CD8-positive, alpha-beta memory T cell (primary cell): ENCODE data around the gene FAAP24. TPM values are rescaled to one million over a fixed set of nuclear protein-coding genes. Genes with fewer than 3 reads are reported as not detected.
"Not testable (repeated sequence)": the region's sequence is repeated elsewhere in the genome, so short reads cannot be mapped to it uniquely, and the experiment has no call there.

ENCODE experiments used
- CTCF ChIA-PET: fragments of 350-600 bp; sonication (Branson Sonifier 250); formaldehyde crosslinking; loops from one replicate; lab custom pipeline; 2021; ENCODE audit warnings: antibody characterized with exemption; lab: Charles Lee
- POLR2A ChIA-PET: fragments of 350-600 bp; sonication (Branson Sonifier 250); formaldehyde crosslinking; loops from one replicate; lab custom pipeline; 2021; ENCODE audit warnings: antibody characterized with exemption; lab: Charles Lee
- DNase-seq, 5 donors: peaks; one replicate each; pipeline versions ENCODE4 v3.0.0 to v3.0.0-alpha.2; 2020 to 2022; ENCODE audit warnings: mixed read lengths in 1 of 5
- H3K27ac ChIP-seq: one replicate; pipeline ENCODE4 v1.7.0; 2013; ENCODE audit warnings: low read depth, mild to moderate bottlenecking, low read length, moderate library complexity
- H3K27me3 ChIP-seq: 2 replicates; pipeline ENCODE4 v1.7.0; 2013; ENCODE audit warnings: low read length, mild to moderate bottlenecking; ENCODE audit not compliant: insufficient read depth, poor library complexity, severe bottlenecking
- H3K36me3 ChIP-seq: 2 replicates; pipeline ENCODE4 v1.7.0; 2013; ENCODE audit warnings: mild to moderate bottlenecking, low read length, moderate library complexity; ENCODE audit not compliant: insufficient read depth
- H3K4me1 ChIP-seq: 2 replicates; pipeline ENCODE4 v1.7.0; 2013; ENCODE audit warnings: mild to moderate bottlenecking, low read length, moderate library complexity; ENCODE audit not compliant: insufficient read depth
- H3K4me3 ChIP-seq: 2 replicates; pipeline ENCODE4 v1.7.0; 2013; ENCODE audit warnings: mild to moderate bottlenecking, low read length
- H3K9me3 ChIP-seq: 2 replicates; pipeline ENCODE4 v1.7.0; 2013; ENCODE audit warnings: mild to moderate bottlenecking, low read length
- H3K27ac Mint-ChIP-seq, 8 donors: one replicate each; pipeline ENCODE4 v1.8.0; 2020 to 2021; ENCODE audit warnings: mixed read lengths in 8 of 8, mild to moderate bottlenecking in 6 of 8, inconsistent platforms in 3 of 8, moderate library complexity in 3 of 8
- H3K27me3 Mint-ChIP-seq, 2 donors: one replicate each; pipeline ENCODE4 v1.8.0; 2020 to 2021; ENCODE audit warnings: mixed read lengths in 2 of 2, mild to moderate bottlenecking in 1 of 2, moderate library complexity in 1 of 2
- H3K36me3 Mint-ChIP-seq, 3 donors: one replicate each; pipeline ENCODE4 v1.8.0; 2020 to 2021; ENCODE audit warnings: mixed read lengths in 3 of 3, inconsistent platforms in 1 of 3, mild to moderate bottlenecking in 1 of 3
- H3K4me1 Mint-ChIP-seq, 3 donors: one replicate each; pipeline ENCODE4 v1.8.0; 2020 to 2021; ENCODE audit warnings: mixed read lengths in 3 of 3, inconsistent platforms in 1 of 3, mild to moderate bottlenecking in 1 of 3
- H3K4me3 Mint-ChIP-seq, 7 donors: one replicate each; pipeline ENCODE4 v1.8.0; 2020 to 2021; ENCODE audit warnings: mixed read lengths in 7 of 7, mild to moderate bottlenecking in 6 of 7, moderate library complexity in 4 of 7, inconsistent platforms in 2 of 7
- H3K9me3 Mint-ChIP-seq, 5 donors: one replicate each; pipeline ENCODE4 v1.8.0; 2020 to 2022; ENCODE audit warnings: mixed read lengths in 5 of 5, mild to moderate bottlenecking in 3 of 5, moderate library complexity in 2 of 5, inconsistent platforms in 1 of 5
- polyA plus RNA-seq: library from polyadenylated mRNA; unstranded; fragments of 300-500 nt; fragmentation: Illumina TruSeq; gene quantifications from one replicate; pipeline ENCODE4 v1.2.3, GENCODE V29; 2021
- total RNA-seq, 2 experiments: library from RNA; stranded (reverse); gene quantifications; one replicate each; pipeline ENCODE4 v1.2.3, GENCODE V29; 2021

FAAP24 gene
- total and polyA plus RNA-seq, 3 experiments from 2014 or later: 2.5 to 9.4 (median 9.3) TPM

GRCh38 chr19:32941273-32941672 is 30.8 kb upstream of the FAAP24 start:
- H3K36me3 ChIP-seq: not testable (repeated sequence)
- CTCF ChIA-PET: interaction anchor here (1.4 kb wide), 1 partner anchor 9 kb away, joined by 3 read pairs; no protein-coding TSS in a partner anchor

GRCh38 chr19:32945260-32945659 is 26.8 kb upstream of the FAAP24 start:
- no peaks in the 10 kb centered on the region for H3K36me3 ChIP-seq
- H3K9me3 ChIP-seq: no peaks in the 10 kb centered on the region
- Mint-ChIP-seq H3K27ac (no peak overlapping the region), H3K4me3 (no peak overlapping the region), H3K27me3 (peaks cover 0 to 1% of the 10 kb centered on the region in 2 donors), H3K4me1 (no peaks in the 10 kb centered on the region), H3K9me3 (no peaks in the 10 kb centered on the region), H3K36me3 (peaks cover 23 to 74% (median 28%) of the 10 kb centered on the region in 3 donors)
- no peak for DNase-seq
- POLR2A ChIA-PET: no interaction called here
- no peak overlapping the region for H3K4me3 ChIP-seq
- H3K27me3 ChIP-seq: no peaks in the 10 kb centered on the region
- CTCF ChIA-PET: interaction anchor here (1.3 kb wide), 1 partner anchor 17 kb away, joined by 3 read pairs; no protein-coding TSS in a partner anchor
- no peak overlapping the region for H3K27ac ChIP-seq
- no peaks in the 10 kb centered on the region for H3K4me1 ChIP-seq

More at GRCh38 chr19:32941273-32941672, 30.8 kb upstream of the FAAP24 start:
- H3K36me3 Mint-ChIP-seq: peaks cover 21 to 62% (median 22%) of the 10 kb centered on the region in 3 donors
- DNase-seq, H3K4me3 ChIP-seq, H3K4me1 ChIP-seq, H3K27me3 Mint-ChIP-seq, POLR2A ChIA-PET, H3K4me1 Mint-ChIP-seq, H3K27ac ChIP-seq, H3K9me3 ChIP-seq, H3K27me3 ChIP-seq, H3K4me3 Mint-ChIP-seq, H3K9me3 Mint-ChIP-seq: not testable (repeated sequence)
- peak overlapping the region in 1 of 8 donors; percentile 81 for H3K27ac Mint-ChIP-seq

GRCh38 chr19:32966750-32967149 is 5.3 kb upstream of the FAAP24 start:
- Mint-ChIP-seq H3K27ac (peak overlapping the region in 1 of 8 donors; percentile 89), H3K27me3 (no peaks in the 10 kb centered on the region), H3K4me1 (peaks cover 7 to 18% (median 17%) of the 10 kb centered on the region in 3 donors), H3K9me3 (no peaks in the 10 kb centered on the region), H3K36me3 (peaks cover 9 to 52% (median 15%) of the 10 kb centered on the region in 3 donors), H3K4me3 (no peak overlapping the region)
- ChIA-PET POLR2A (no interaction called here), CTCF (no interaction called here)
- H3K27ac ChIP-seq: no peak overlapping the region
- no peaks in the 10 kb centered on the region for H3K27me3 ChIP-seq
- H3K9me3 ChIP-seq: no peaks in the 10 kb centered on the region
- peaks cover 5% of the 10 kb centered on the region for H3K36me3 ChIP-seq
- no peak for DNase-seq
- no peak overlapping the region for H3K4me3 ChIP-seq
- H3K4me1 ChIP-seq: peaks cover 5% of the 10 kb centered on the region

GRCh38 chr19:32969549-32969948 is 2.5 kb upstream of the FAAP24 start:
- no peak overlapping the region for H3K27ac Mint-ChIP-seq
- peaks cover 13 to 24% (median 21%) of the 10 kb centered on the region in 3 donors for H3K4me1 Mint-ChIP-seq
- Histone ChIP-seq H3K27ac (no peak overlapping the region), H3K9me3 (no peaks in the 10 kb centered on the region), H3K4me1 (peaks cover 9% of the 10 kb centered on the region), H3K36me3 (no peaks in the 10 kb centered on the region), H3K4me3 (no peak overlapping the region), H3K27me3 (no peaks in the 10 kb centered on the region)
- DNase-seq: no peak
- ChIA-PET POLR2A (no interaction called here), CTCF (no interaction called here)
- peak overlapping the region in 3 of 7 donors; percentile 15 to 55 (median 40) for H3K4me3 Mint-ChIP-seq
- H3K27me3 Mint-ChIP-seq: no peaks in the 10 kb centered on the region
- H3K9me3 Mint-ChIP-seq: no peaks in the 10 kb centered on the region
- H3K36me3 Mint-ChIP-seq: peaks cover 0 to 35% (median 7%) of the 10 kb centered on the region in 3 donors

- peaks cover 17 to 24% (median 24%) of the 10 kb centered on the region in 3 donors for H3K4me1 Mint-ChIP-seq
- Histone ChIP-seq H3K4me1 (peaks cover 9% of the 10 kb centered on the region), H3K9me3 (no peaks in the 10 kb centered on the region), H3K4me3 (peak overlapping the region; percentile 96), H3K27ac (peak overlapping the region; percentile 16), H3K36me3 (no peaks in the 10 kb centered on the region), H3K27me3 (no peaks in the 10 kb centered on the region)
- no peaks in the 10 kb centered on the region for H3K9me3 Mint-ChIP-seq
- H3K4me3 Mint-ChIP-seq: peak overlapping the region; percentile 95 to 100 (median 99)
- peak overlapping the region in 6 of 8 donors; percentile 57 to 99 (median 96) for H3K27ac Mint-ChIP-seq
- POLR2A ChIA-PET: interaction anchor here (0.6 to 0.7 kb wide), 2 partner anchors 256 to 614 kb away, joined by 3 to 4 read pairs; no protein-coding TSS in a partner anchor
- no peak for DNase-seq
- H3K27me3 Mint-ChIP-seq: no peaks in the 10 kb centered on the region
- peaks cover 0 to 24% (median 10%) of the 10 kb centered on the region in 3 donors for H3K36me3 Mint-ChIP-seq
- CTCF ChIA-PET: interaction anchor here (0.7 to 1.0 kb wide), 2 partner anchors 295 to 1526 kb away, joined by 3 to 5 read pairs; partner anchors contain the start of genes ANKRD27 and RGS9BP
Measured at GRCh38 chr19:32971012-32971595, 938 bp upstream of the FAAP24 start.

- CTCF ChIA-PET: interaction anchor here (1.1 to 1.8 kb wide), 3 partner anchors 12 to 302 kb away, joined by 3 to 5 read pairs (median 3); no protein-coding TSS in a partner anchor
- DNase-seq: peak; percentile 38 to 69 (median 54)
- Histone ChIP-seq H3K9me3 (no peaks in the 10 kb centered on the region), H3K36me3 (no peaks in the 10 kb centered on the region), H3K27me3 (no peaks in the 10 kb centered on the region), H3K4me1 (peaks cover 5% of the 10 kb centered on the region), H3K27ac (no peak overlapping the region), H3K4me3 (no peak overlapping the region)
- Mint-ChIP-seq H3K27me3 (no peaks in the 10 kb centered on the region), H3K36me3 (peaks cover 0 to 6% (median 5%) of the 10 kb centered on the region in 3 donors), H3K4me1 (peaks cover 10 to 17% (median 15%) of the 10 kb centered on the region in 3 donors), H3K4me3 (peak overlapping the region in 1 of 7 donors; percentile 52), H3K9me3 (no peaks in the 10 kb centered on the region), H3K27ac (no peak overlapping the region)
- POLR2A ChIA-PET: interaction anchor here (0.7 kb wide), 1 partner anchor 301 kb away, joined by 3 read pairs; the partner anchor contains the start of gene RGS9BP
Measured at GRCh38 chr19:32976223-32976805, 4.3 kb downstream of the FAAP24 start.

GRCh38 chr19:32977280-32977679 is 5.2 kb downstream of the FAAP24 start:
- Mint-ChIP-seq H3K36me3 (peaks cover 0 to 6% (median 0%) of the 10 kb centered on the region in 3 donors), H3K4me1 (peaks cover 2 to 9% (median 7%) of the 10 kb centered on the region in 3 donors), H3K27me3 (no peaks in the 10 kb centered on the region), H3K27ac (no peak overlapping the region), H3K9me3 (no peaks in the 10 kb centered on the region), H3K4me3 (no peak overlapping the region)
- Histone ChIP-seq H3K4me1 (peaks cover 3% of the 10 kb centered on the region), H3K4me3 (no peak overlapping the region), H3K27me3 (no peaks in the 10 kb centered on the region), H3K9me3 (no peaks in the 10 kb centered on the region), H3K36me3 (no peaks in the 10 kb centered on the region), H3K27ac (no peak overlapping the region)
- ChIA-PET POLR2A (no interaction called here), CTCF (no interaction called here)
- DNase-seq: no peak

GRCh38 chr19:32977813-32978212 is 5.8 kb downstream of the FAAP24 start:
- H3K9me3 Mint-ChIP-seq, H3K27ac ChIP-seq, H3K27me3 ChIP-seq, CTCF ChIA-PET, H3K4me3 ChIP-seq, H3K4me1 ChIP-seq, H3K4me1 Mint-ChIP-seq, DNase-seq, H3K4me3 Mint-ChIP-seq, H3K9me3 ChIP-seq, H3K36me3 Mint-ChIP-seq, POLR2A ChIA-PET, H3K36me3 ChIP-seq, H3K27me3 Mint-ChIP-seq: not testable (repeated sequence)
- H3K27ac Mint-ChIP-seq: peak overlapping the region in 1 of 8 donors; percentile 54
